ENCODE results near the gene CFAP46.
"Not testable (repeated sequence)": the region's sequence is repeated elsewhere in the genome, so short reads cannot be mapped to it uniquely, and the experiment has no call there.

Gene CFAP46

GRCh38 chr10:132785723-132786475 lies 156.5 kb downstream of the CFAP46 start, which contains the start of gene NKX6-2:
NKX6-2 (minus strand) TSS chr10:132786147; CDS start chr10:132785948, 199 bp downstream.
- DNase-seq = no peak

DNA sequence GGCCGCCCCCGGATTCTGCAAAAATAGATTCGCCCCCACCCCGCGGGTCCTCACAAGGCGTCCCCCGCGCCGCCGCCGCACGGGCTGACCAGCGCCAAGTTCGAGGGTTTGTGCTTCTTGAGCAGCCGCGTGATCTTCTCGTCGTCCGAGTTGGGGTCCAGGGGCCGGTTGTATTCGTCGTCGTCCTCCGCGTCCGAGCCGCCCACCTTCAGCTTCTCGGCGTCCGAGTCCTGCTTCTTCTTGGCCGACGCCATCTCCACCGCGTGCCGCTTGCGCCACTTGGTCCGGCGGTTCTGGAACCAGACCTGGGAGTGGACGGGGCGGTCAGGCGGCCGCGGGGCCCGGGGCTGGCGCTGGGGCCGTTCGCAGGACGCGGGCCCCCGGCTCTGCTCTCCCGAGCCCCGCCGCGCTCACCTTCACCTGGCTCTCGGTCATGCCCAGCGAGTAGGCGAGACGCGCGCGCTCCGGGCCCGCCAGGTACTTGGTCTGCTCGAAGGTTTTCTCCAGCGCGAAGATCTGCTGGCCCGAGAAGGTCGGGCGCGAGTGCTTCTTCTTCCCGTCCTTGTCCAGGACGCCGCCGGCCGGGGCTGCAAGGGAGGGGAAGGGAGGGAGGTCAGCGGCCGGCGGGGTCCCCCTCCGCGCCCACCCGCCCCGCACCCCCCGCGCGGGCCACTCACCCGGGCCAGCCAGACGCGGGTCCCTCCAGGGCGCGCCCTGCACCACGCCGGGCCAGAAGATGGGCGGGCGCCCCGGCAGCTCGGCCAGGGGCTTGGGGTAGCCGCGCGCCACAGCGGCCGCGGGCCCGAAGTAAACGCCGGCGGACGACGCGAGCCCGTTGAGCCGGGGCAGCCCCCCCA lies 157.3 kb downstream of the CFAP46 start:
- DNase-seq = no peak

DNA sequence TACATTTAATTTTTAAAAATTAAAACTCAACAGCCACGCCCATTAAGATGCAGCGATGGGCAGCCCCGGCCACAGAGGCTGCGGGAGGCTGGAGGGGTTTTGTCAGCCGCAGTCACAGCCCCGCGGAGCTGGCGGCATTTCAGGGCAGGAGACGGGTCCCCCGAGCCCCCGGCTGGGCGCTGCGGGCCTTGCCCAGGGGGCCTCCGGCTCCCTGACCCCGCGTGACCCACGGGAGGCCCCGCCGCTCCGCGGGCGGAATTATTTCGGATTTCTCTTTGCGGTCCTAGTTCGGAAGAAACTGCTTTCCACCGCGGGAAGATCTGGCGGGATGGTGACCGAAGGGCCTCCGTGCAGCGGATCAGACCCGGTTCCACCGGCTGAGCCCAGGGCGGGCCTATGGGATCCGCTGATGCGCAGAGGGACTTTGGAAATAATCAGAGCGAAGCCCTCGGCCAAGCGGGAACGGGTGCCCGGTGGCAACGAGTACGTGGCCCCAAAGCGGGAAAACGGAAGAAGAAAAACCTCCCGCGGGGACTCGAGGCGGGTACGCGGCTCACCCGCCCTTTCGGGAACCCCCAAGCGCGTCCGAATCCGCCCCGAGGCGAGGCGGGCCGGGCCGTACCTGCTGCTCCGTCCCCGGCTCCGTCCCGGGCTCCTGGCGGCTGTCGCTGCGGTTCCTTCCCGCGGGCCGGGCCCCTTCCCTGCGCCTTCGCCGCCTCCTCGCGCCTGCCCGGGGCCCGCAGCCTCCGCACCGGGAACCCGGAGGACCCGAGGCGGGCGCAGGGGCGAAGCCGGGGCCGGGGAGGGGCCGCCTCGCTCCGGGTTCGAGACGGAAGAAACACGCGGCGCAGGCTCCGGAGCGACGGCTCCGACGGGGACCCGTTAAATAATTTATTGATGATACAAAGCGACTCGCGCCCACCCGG lies 158.2 kb downstream of the CFAP46 start:
- no peak for DNase-seq

GRCh38 chr10:132783165-132783939 lies 159.0 kb downstream of the CFAP46 start:
- DNase-seq = no peak

GRCh38 chr10:132781556-132781955 lies 160.8 kb downstream of the CFAP46 start:
- DNase-seq = no peak

- no peak for DNase-seq
Measured at GRCh38 chr10:132780356-132780755, 162.0 kb downstream of the CFAP46 start.

- no peak for DNase-seq
Measured at GRCh38 chr10:132779549-132780294, 162.6 kb downstream of the CFAP46 start.

GRCh38 chr10:132777441-132777840 lies 164.9 kb downstream of the CFAP46 start:
- DNase-seq = no peak

DNA sequence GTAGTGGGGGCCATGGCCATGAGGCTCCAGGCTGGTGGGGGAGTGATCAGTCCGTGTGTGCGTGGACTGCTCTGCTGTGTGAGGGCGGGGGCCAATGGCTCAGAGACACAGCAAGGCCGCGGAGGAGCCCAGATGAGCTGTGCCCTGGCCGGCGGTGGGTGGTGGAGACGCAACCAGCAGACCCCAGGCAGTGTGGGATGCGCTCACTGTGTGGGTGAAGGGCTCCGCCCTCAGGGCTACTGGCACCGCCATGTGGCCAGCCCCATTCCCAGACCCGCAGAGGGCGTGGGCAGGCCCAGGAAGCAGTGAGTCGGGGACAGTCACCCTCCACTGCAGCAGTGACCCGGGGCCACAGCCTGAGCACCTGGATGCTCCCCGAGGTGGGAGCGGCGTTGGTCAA lies 165.5 kb downstream of the CFAP46 start:
- no peak for DNase-seq

DNA sequence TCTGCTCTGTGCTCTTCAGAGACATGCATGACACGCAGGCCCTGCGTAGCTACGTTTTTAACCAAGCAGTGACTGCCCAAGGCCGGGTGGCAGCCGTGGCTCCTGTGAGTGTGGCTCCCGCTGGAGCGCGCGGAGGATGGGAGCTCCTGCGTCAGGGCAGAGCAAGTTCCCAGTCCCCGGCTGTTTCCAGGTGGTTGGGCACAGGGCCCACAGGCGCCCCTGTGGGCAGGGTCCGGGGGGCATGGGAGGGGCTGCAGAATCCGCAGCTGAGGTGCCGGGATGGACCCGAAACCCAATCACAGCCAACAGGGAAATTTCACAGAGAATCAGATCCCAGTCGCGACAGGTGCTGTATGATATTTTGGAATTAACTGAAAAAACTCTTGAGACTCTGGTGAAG lies 166.2 kb downstream of the CFAP46 start:
- no peak for DNase-seq

DNA sequence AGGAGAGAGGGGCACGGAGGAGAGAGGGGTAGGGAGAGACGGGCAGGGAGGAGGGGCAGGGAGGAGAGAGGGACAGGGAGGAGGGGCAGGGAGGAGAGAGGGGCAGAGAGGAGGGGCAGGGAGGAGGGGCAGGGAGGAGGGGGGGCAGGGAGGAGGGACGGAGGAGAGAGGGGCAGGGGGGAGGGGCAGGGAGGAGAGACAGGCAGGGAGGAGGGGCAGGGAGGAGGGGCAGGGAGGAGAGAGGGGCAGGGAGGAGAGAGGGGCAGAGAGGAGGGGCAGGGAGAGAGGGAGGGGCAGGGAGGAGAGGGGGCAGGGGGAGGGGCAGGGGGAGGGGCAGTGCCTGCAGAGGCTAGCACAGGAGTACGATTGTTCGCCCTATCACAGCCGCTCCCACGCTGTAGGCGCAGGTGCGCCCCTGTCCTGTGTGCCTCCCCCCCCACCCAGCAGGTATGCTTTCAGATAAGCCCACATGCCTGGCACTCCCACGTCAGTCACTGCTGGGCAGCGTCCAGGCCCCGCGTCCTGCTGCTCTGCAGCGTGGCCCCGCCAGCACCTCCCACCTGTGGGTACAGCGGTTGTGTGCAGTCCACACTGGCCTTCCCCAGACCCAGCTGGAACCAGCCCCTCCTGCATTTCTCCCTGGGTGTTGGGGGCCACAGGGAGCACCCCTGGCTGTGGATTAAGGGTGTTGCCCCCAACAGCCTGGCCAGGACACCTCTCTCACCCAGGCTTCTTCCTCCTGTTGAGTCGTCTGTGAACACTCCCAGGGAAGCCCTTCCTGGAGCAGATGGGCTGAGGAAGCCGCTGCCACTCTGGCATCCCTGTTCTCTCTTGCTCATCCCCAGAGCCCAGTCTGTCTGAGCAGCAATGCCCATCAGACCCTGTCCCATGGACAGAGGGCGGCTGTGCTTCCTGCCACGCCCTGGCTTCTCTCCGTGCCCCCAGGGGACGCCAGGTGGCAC lies 167.2 kb downstream of the CFAP46 start:
- no peak for DNase-seq

DNA sequence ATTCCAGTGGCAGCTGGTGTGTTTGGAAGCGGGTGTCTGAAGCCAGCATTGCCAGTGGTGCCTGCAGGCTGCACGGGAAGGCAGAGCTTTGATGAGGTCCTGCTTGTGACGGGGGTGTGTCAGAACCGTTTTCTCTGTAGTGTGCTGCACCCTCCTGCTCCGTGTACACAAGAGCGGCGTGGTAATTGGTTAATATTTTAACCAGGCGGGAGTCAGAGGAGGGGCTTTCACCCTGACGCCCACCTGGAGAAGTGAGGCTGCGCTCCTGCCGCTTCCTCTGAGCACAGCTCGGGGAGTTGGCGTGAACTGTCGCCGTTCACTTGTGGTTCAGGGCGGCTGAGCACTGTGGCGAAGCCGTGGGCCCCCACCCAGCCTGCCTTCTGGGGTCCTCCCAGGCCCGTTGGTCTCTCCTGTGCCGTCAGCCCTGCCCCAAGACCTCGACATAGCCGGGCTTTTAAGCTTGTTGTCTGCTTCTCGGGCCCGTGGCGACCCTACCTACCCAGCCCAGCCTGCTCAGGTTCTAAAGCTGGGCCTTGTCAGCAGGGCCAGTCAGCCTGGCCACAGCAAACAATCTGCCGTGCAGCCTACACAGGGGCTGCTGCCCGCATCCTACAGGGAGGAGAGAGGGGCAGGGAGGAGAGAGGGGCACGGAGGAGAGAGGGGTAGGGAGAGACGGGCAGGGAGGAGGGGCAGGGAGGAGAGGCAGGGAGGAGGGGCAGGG lies 168.0 kb downstream of the CFAP46 start:
- DNase-seq = no peak

DNA sequence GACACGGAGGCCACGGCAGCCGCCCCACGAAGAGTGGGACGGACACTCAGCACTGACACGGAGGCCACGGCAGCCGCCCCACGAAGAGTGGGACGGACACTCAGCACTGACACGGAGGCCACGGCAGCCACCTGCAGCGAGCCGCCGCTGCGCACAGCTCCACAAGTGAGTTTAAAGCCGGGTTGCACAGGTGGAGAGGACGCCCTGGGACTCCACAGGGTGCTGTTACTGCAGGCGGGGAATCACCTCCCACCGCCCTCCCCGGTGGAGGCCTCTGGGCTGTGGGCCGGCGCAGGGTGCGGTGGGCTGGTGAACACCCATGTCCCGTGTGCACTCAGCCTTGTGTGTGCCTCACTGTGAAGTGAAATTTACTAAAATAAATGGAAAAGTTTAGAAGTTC lies 169.6 kb downstream of the CFAP46 start:
- not testable (repeated sequence) for DNase-seq

DNA sequence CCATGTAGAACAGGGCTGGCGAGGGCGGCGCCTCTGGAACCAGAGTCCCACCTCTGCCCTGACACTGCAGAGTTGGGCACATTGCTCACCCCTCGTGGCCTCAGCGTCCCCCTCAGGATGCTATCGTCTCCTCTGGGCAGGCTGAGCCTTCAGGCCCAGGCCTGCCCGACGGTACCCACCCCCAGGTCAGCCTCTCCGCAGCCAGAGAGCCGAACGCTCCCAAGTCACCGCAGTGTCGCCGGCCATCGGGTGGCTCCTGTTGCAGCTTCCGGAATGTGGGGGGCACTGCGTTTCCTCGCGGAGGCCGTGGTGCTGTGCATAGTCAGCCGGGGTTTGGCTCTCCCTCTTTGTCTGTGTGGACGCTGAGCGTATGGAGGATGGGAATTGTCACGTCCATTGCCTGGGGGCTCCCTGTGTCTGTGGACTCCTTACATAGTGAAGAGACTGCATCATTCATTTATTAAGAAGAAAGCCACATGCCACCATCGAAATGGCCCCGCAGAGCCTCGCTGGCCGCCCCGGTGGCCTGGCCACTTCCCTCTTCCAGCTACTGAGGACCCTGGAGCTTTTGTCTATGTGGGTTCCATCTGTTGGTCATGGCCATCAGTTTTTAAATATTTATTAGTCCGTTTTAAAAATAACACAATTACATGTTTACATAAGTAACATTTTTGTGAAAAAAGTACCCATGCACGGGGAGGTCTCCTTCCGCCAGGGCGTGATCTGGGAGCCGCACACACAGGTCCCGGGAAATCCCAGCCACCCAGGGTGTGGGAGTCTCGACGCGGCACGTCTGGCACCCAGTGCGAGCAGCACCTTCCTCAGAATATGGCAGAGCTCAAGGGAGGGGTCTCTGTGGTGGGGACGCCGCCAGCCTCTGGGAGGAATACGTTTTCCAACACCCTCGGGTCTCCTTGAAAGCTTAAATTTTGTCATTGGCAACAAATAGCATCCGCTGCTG lies 172.0 kb downstream of the CFAP46 start:
- no peak for DNase-seq

GRCh38 chr10:132768346-132769248 lies 173.8 kb downstream of the CFAP46 start:
- no peak for DNase-seq

- no peak for DNase-seq
Measured at GRCh38 chr10:132766291-132766690, 176.1 kb downstream of the CFAP46 start.

DNA sequence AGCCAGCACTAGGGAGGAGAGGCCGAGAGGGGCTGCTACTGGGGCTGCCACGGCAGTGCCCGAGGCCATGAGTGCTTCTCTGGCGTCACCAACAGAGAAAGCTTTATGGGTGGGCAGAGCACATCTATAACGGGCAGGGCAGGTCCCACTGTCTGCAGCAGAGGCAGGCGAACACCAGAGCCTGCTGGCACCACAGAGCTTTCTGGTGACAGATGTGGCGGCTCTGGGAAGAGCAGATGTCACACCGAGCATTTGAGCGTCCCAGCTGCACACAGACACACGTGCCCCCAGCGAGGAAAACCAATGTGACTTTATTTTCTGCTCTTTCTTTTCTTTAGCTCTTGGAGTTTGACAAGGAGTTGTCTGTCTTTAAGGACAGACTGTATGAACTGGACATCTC lies 176.9 kb downstream of the CFAP46 start:
- DNase-seq = no peak

Measured in NCI-H187 (cell line).